Measurements from ENCODE around the gene PPP1R3A.

Gene PPP1R3A

DNA sequence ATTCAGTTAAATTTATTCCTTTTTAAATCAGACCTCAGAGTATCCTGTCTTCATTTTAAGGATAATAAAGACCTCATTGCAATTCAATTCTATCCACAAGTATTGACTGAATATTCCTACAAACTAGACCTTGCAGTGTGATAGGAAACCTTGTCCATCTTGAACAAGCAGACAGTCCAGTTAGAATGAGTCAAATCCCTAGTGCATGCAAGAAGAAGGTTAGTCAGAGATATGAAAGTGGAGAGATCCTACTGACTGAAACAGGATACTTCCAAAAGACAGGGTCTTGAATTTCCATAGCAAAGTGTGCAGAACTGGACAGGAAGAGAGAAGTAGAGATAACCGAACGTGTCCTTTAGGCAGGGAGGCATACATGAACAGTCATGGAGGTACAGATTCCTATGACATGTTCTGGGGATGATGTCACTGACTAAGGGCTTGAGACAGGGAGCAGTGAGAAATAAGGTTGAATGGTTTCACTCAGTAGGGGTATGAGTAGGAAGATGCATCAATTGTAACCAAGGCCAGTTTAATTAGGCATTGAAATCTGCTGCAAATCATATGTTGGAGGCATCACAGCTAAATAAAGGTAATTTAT, 45.2 kb downstream of the PPP1R3A start:
- no peak for TF ChIP-seq FOXP2 (optimal IDR thresholded peaks at IDR 0.05; ENCODE audit: control extremely low read depth, extremely low read length, insufficient read depth)
- no peak for TF ChIP-seq POLR2AphosphoS5 (IDR thresholded peaks at IDR 0.05; ENCODE audit: borderline replicate concordance, low read depth, low read length)
- TF ChIP-seq EZH2 (IDR thresholded peaks at IDR 0.05): no peak
- Histone ChIP-seq H3K27ac (no peak overlapping the region), H3K9me3 (ENCODE audit: low read depth, low read length) (no peaks in the 10 kb centered on the region), H3K4me3 (no peak overlapping the region), H3K36me3 (ENCODE audit: insufficient read depth, low read length) (no peaks in the 10 kb centered on the region), H3K9ac (ENCODE audit: insufficient read length) (no peak overlapping the region)
- DNase-seq (ENCODE audit: low read depth, low spot score): no peak

DNA sequence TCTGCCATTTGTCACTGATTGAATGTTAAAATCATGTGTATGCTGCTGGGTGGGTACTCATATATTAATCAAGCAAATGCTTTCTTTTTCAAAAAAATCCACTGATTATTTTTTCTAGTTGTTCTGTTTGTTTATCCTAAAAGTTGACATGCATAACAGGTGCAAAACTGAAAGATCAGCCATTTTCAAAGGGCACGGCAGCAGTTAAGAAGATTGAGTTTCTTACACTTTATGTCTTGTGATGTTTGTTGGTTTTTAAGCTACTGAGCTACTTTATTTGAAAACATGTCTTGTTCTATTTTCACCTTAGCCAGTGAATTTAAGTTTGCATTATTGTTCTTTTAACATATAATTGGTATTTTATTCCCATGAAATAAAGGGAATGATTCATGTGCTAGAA, 45.8 kb downstream of the PPP1R3A start:
- Histone ChIP-seq H3K4me3 (no peak overlapping the region), H3K9ac (ENCODE audit: insufficient read length) (no peak overlapping the region), H3K27ac (no peak overlapping the region), H3K36me3 (ENCODE audit: insufficient read depth, low read length) (no peaks in the 10 kb centered on the region), H3K9me3 (ENCODE audit: low read depth, low read length) (no peaks in the 10 kb centered on the region)
- TF ChIP-seq EZH2 (IDR thresholded peaks at IDR 0.05) (no peak), POLR2AphosphoS5 (IDR thresholded peaks at IDR 0.05; ENCODE audit: borderline replicate concordance, low read depth, low read length) (no peak), FOXP2 (optimal IDR thresholded peaks at IDR 0.05; ENCODE audit: control extremely low read depth, extremely low read length, insufficient read depth) (no peak)
- DNase-seq (ENCODE audit: low read depth, low spot score): no peak

DNA sequence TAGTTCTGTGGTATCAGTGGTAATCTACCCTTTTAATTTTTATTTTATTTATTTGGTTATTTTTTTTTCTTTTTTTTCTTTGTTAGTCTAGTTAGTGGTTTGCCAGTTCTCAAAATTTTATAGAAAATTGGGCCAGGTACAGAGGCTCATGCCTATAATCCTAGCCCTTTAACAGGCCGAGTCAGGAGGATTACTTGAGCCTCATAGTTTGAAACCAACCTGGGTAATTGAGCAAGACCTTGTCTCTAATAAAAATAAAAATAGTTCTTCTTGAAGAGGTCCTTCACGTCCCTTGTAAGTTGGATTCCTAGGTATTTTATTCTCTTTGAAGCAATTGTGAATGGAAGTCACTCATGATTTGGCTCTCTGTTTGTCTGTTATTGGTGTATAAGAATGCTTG, 51.5 kb downstream of the PPP1R3A start:
- TF ChIP-seq EZH2 (IDR thresholded peaks at IDR 0.05) (no peak), FOXP2 (optimal IDR thresholded peaks at IDR 0.05; ENCODE audit: control extremely low read depth, extremely low read length, insufficient read depth) (no peak), POLR2AphosphoS5 (IDR thresholded peaks at IDR 0.05; ENCODE audit: borderline replicate concordance, low read depth, low read length) (no peak)
- DNase-seq (ENCODE audit: low read depth, low spot score): no peak
- H3K4me3 ChIP-seq: no peak overlapping the region
- no peak overlapping the region for H3K27ac ChIP-seq
- no peaks in the 10 kb centered on the region for H3K9me3 ChIP-seq (ENCODE audit: low read depth, low read length)
- H3K9ac ChIP-seq (ENCODE audit: insufficient read length): no peak overlapping the region
- no peaks in the 10 kb centered on the region for H3K36me3 ChIP-seq (ENCODE audit: insufficient read depth, low read length)

DNA sequence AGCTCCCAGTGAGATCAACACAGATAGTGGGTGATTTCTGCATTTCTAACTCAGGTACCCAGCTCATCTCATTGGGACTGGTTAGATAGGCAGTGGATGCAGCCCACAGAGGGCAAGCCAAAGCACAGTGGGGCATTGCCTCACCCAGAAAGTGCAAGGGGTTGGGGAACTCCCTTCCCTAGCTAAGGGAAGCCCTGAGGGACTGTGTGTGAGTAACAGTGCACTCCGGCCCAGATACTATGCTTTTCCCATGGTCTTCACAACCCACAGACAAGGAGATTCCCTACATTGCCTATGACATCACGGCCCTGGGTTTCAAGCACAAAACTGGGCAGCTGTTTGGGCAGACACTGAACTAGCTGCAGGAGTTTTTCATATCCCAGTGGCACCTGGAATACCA, 62.8 kb downstream of the PPP1R3A start:
- no peak for DNase-seq (ENCODE audit: low read depth, low spot score)
- H3K27ac ChIP-seq: no peak overlapping the region
- H3K9ac ChIP-seq (ENCODE audit: insufficient read length): no peak overlapping the region
- no peak overlapping the region for H3K4me3 ChIP-seq
- no peaks in the 10 kb centered on the region for H3K9me3 ChIP-seq (ENCODE audit: low read depth, low read length)
- TF ChIP-seq FOXP2 (optimal IDR thresholded peaks at IDR 0.05; ENCODE audit: control extremely low read depth, extremely low read length, insufficient read depth): no peak
- no peak for TF ChIP-seq POLR2AphosphoS5 (IDR thresholded peaks at IDR 0.05; ENCODE audit: borderline replicate concordance, low read depth, low read length)
- TF ChIP-seq EZH2 (IDR thresholded peaks at IDR 0.05): no peak
- H3K36me3 ChIP-seq (ENCODE audit: insufficient read depth, low read length): no peaks in the 10 kb centered on the region

DNA sequence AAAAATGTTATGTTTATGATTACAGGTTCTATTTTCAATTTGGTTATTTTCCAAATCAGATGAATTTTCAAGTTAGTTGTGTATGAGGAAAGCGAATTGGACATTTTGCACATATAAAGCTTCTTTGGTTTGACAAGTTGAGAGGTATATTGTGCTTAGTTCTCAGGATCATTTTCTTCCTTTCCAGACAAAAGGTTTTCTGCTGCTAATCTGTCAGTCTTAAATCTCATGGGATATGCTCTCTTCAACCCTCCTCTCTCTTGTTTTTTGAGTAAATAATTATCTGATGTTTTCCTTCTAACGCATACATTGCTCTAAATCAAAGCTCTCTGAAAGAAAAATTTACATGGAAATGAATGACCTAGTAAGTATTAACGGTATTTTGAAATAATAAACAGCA, 77.9 kb downstream of the PPP1R3A start:
- H3K9me3 ChIP-seq (ENCODE audit: low read depth, low read length): no peaks in the 10 kb centered on the region
- no peak for TF ChIP-seq FOXP2 (optimal IDR thresholded peaks at IDR 0.05; ENCODE audit: control extremely low read depth, extremely low read length, insufficient read depth)
- TF ChIP-seq POLR2AphosphoS5 (IDR thresholded peaks at IDR 0.05; ENCODE audit: borderline replicate concordance, low read depth, low read length): no peak
- TF ChIP-seq EZH2 (IDR thresholded peaks at IDR 0.05): no peak
- DNase-seq (ENCODE audit: low read depth, low spot score): no peak
- H3K4me3 ChIP-seq: no peak overlapping the region
- H3K9ac ChIP-seq (ENCODE audit: insufficient read length): no peak overlapping the region
- no peak overlapping the region for H3K27ac ChIP-seq
- no peaks in the 10 kb centered on the region for H3K36me3 ChIP-seq (ENCODE audit: insufficient read depth, low read length)

DNA sequence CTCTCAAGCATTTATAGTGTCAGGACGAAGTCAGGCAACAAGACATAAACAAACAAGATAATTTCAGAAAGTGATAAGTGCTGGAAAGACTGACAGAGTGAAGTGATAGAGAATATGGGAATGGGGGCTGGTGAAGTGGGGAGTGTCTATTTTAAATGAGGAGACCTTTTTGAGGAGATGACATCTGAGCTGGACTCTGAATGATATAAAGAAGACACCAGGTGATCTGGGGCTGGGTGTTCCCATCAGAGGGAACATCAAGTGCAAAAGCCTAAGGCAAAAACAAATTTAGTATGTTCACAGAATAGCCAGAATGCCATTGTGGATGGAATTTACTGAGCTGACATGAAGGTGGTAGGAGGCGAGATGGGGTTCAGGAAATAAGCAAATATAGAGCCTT, 83.4 kb downstream of the PPP1R3A start:
- no peak overlapping the region for H3K9ac ChIP-seq (ENCODE audit: insufficient read length)
- TF ChIP-seq POLR2AphosphoS5 (IDR thresholded peaks at IDR 0.05; ENCODE audit: borderline replicate concordance, low read depth, low read length) (no peak), FOXP2 (optimal IDR thresholded peaks at IDR 0.05; ENCODE audit: control extremely low read depth, extremely low read length, insufficient read depth) (no peak)
- H3K9me3 ChIP-seq (ENCODE audit: low read depth, low read length): no peaks in the 10 kb centered on the region
- H3K4me3 ChIP-seq: no peak overlapping the region
- no peak overlapping the region for H3K27ac ChIP-seq
- DNase-seq (ENCODE audit: low read depth, low spot score): no peak
- H3K36me3 ChIP-seq (ENCODE audit: insufficient read depth, low read length): no peaks in the 10 kb centered on the region

DNA sequence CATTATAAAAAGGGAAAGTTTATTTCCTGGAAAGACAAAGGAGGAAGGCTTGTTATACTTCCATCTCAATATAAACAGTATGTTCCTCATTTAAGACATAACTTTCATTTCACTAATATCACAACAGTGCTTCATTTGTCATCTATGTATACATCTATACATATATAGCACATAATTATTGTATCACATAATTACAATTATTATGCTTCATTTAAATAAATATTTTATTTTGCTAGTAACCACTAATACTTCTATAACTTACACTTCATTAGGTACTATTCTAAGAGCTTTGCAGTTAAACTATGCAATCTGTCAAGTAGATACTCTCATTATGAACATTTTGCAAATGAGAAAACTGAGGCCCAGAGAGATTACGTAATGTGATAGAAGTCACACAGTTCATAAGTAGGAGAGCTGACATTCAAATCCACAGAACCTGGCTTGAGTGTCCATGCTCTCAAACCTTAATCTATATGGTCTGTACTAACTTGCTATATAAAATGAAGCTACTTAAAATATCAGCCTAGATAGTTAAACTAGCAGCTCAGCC, 86.5 kb downstream of the PPP1R3A start:
- Histone ChIP-seq H3K27ac (no peak overlapping the region), H3K36me3 (ENCODE audit: insufficient read depth, low read length) (no peaks in the 10 kb centered on the region), H3K4me3 (no peak overlapping the region), H3K9me3 (ENCODE audit: low read depth, low read length) (no peaks in the 10 kb centered on the region), H3K9ac (ENCODE audit: insufficient read length) (no peak overlapping the region)
- no peak for DNase-seq (ENCODE audit: low read depth, low spot score)
- no peak for TF ChIP-seq POLR2AphosphoS5 (IDR thresholded peaks at IDR 0.05; ENCODE audit: borderline replicate concordance, low read depth, low read length)

DNA sequence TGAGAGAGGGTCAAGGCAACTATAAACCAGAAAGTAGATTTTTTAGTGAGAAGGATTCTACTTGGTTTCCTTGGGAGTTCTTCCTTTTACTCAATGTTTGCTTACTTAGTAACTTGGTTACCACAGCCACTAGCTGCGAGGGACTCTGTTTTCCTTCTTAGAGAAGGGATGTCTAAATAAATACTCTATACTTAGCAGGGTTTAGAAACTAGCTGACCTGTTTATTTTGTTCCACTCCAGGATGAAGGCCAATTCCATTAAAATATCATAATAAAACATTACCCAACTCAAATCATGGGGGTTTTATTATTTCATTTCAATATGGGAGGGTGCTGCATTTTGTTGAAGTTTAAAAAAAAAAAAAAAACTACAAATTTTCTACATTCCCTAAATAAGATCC, 87.3 kb downstream of the PPP1R3A start:
- TF ChIP-seq FOXP2 (optimal IDR thresholded peaks at IDR 0.05; ENCODE audit: control extremely low read depth, extremely low read length, insufficient read depth) (no peak), POLR2AphosphoS5 (IDR thresholded peaks at IDR 0.05; ENCODE audit: borderline replicate concordance, low read depth, low read length) (no peak), EZH2 (IDR thresholded peaks at IDR 0.05) (no peak)
- no peak for DNase-seq (ENCODE audit: low read depth, low spot score)
- Histone ChIP-seq H3K9ac (ENCODE audit: insufficient read length) (no peak overlapping the region), H3K36me3 (ENCODE audit: insufficient read depth, low read length) (no peaks in the 10 kb centered on the region), H3K27ac (no peak overlapping the region), H3K4me3 (no peak overlapping the region), H3K9me3 (ENCODE audit: low read depth, low read length) (no peaks in the 10 kb centered on the region)

DNA sequence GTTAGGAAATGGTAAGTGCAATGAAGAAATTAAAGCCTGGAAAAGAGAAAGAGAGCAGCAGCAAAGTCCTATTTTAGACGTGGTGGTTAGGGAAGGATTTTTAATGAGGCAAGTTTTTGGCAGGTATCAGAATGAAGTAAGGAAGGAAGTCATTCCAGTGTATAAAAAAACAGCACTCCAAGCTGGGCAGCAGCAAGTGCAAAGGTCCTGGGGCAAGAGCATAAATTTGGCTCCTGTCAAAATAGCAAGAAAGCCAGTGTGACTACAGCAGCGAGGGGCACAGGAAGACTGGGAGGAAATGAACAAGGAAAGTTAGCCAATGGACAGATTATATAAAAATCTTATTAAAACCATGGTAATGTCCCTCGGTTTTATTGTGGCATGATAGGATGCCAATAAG, 90.2 kb downstream of the PPP1R3A start:
- Histone ChIP-seq H3K9me3 (ENCODE audit: low read depth, low read length) (no peaks in the 10 kb centered on the region), H3K27ac (no peak overlapping the region), H3K4me3 (no peak overlapping the region), H3K36me3 (ENCODE audit: insufficient read depth, low read length) (no peaks in the 10 kb centered on the region), H3K9ac (ENCODE audit: insufficient read length) (no peak overlapping the region)
- DNase-seq (ENCODE audit: low read depth, low spot score): no peak
- TF ChIP-seq POLR2AphosphoS5 (IDR thresholded peaks at IDR 0.05; ENCODE audit: borderline replicate concordance, low read depth, low read length) (no peak), FOXP2 (optimal IDR thresholded peaks at IDR 0.05; ENCODE audit: control extremely low read depth, extremely low read length, insufficient read depth) (no peak), EZH2 (IDR thresholded peaks at IDR 0.05) (no peak)
